ENCODE results near the gene ZBTB48.

DNA sequence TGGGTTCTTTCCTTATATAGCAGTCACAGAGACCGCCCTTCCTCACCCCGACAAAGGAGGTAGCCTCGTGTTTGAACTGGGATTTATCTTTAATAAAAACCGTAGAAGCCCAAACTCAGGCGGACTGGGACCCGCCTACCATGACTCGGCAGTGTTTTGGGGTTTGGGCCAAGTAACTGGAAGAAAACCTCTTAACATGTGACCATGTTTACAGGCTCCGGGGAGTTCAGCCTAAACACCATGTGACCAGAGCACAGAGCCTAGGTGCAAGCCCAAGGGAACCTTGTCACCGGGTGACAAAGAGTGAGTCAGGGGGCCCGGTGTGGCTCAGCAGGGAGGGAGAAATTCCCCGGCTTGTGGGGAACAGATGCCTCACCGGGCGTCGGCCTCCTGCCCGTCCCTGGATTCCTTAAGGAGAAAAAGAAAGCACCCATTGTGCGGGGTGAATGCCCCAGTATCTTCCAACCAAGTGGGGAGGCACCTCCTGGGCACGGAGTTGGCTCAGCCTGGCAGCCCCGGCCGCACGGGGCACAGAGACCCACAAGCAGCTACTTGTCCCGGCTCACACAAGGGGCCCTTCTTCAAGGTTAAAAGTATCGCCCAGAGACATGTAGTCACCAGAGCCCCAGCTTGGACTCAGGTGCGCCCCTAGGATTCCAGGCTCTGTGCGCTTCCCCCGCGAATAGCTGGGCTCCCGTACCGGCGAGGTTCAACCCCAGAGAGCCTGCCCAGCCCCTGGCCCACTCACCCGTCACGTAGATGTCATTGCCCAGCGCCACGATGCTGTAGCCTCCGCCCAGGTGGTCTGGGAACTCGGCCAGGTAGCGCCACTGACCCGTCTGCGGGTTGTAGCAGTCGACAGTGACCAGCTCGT is 21.5 kb downstream of the ZBTB48 start:
- TF ChIP-seq, protein P1, sequence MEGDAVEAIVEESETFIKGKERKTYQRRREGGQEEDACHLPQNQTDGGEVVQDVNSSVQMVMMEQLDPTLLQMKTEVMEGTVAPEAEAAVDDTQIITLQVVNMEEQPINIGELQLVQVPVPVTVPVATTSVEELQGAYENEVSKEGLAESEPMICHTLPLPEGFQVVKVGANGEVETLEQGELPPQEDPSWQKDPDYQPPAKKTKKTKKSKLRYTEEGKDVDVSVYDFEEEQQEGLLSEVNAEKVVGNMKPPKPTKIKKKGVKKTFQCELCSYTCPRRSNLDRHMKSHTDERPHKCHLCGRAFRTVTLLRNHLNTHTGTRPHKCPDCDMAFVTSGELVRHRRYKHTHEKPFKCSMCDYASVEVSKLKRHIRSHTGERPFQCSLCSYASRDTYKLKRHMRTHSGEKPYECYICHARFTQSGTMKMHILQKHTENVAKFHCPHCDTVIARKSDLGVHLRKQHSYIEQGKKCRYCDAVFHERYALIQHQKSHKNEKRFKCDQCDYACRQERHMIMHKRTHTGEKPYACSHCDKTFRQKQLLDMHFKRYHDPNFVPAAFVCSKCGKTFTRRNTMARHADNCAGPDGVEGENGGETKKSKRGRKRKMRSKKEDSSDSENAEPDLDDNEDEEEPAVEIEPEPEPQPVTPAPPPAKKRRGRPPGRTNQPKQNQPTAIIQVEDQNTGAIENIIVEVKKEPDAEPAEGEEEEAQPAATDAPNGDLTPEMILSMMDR (conservative IDR thresholded peaks at IDR 0.05 in 1 of 2, IDR thresholded peaks at IDR 0.05 in 1 of 2; ENCODE audit: low read depth in 1 of 2, low read length in 2 of 2): peak in 1 of 2 donors; percentile 6
- no peak for TF ChIP-seq EZH2 (IDR thresholded peaks at IDR 0.05; ENCODE audit: low read length, missing control alignments)

All from fibroblast of lung (primary cell).